MM.1S (cell line): Measurements from ENCODE around the gene OR2T1.
A peak's percentile ranks its signal among the peaks of the same experiment; 100 is the strongest.

Source experiments
- DNase-seq: peaks from one replicate; pipeline ENCODE4 v3.0.0-alpha.2; 2015
- H2AFZ ChIP-seq: fragments of 300-600 bp; sonication (generic); 2 replicates; pipeline ENCODE4 v1.6.0; 2016; ENCODE audit warnings: antibody characterized with exemption, low read length
- H3F3A ChIP-seq: fragments of 300-600 bp; sonication (generic); 2 replicates; pipeline ENCODE4 v1.6.1; 2016; ENCODE audit warnings: mild to moderate bottlenecking, antibody characterized with exemption, low read length, moderate library complexity, mixed read lengths; ENCODE audit not compliant: insufficient read depth
- H3K27ac ChIP-seq: fragments of 300-600 bp; sonication (generic); 2 replicates; pipeline ENCODE4 v1.5.1; 2016; ENCODE audit warnings: mild to moderate bottlenecking, low read length
- H3K27me3 ChIP-seq: fragments of 300-600 bp; sonication (generic); replicated peaks from 2 replicates; pipeline ENCODE4 v1.6.0; 2016; ENCODE audit warnings: low read length; ENCODE audit not compliant: insufficient read depth
- H3K36me3 ChIP-seq: fragments of 300-600 bp; sonication (generic); replicated peaks from 2 replicates; pipeline ENCODE4 v1.6.1; 2016; ENCODE audit warnings: mild to moderate bottlenecking, low read length, mixed read lengths; ENCODE audit not compliant: insufficient read depth
- H3K4me1 ChIP-seq: fragments of 300-600 bp; sonication (generic); 2 replicates; pipeline ENCODE4 v1.6.1; 2016; ENCODE audit warnings: low read length, mixed read lengths
- H3K4me2 ChIP-seq: fragments of 300-600 bp; sonication (generic); 2 replicates; pipeline ENCODE4 v1.6.0; 2016; ENCODE audit warnings: low read depth, low read length
- H3K4me3 ChIP-seq: fragments of 300-600 bp; sonication (generic); 2 replicates; pipeline ENCODE4 v1.5.1; 2016; ENCODE audit warnings: low read length, mixed read lengths
- H3K79me2 ChIP-seq: fragments of 300-600 bp; sonication (generic); 2 replicates; pipeline ENCODE4 v1.6.1; 2016; ENCODE audit warnings: mixed run types, low read length, mixed read lengths
- H3K9ac ChIP-seq: fragments of 300-600 bp; sonication (generic); 2 replicates; pipeline ENCODE4 v1.6.1; 2016; ENCODE audit warnings: low read length, mixed read lengths
- H3K9me2 ChIP-seq: fragments of 300-600 bp; sonication (generic); replicated peaks from 2 replicates; pipeline ENCODE4 v1.6.1; 2016; ENCODE audit warnings: mild to moderate bottlenecking, low read length, mixed read lengths; ENCODE audit not compliant: insufficient read depth
- H3K9me3 ChIP-seq: fragments of 300-600 bp; sonication (generic); replicated peaks from 2 replicates; pipeline ENCODE4 v1.6.1; 2016; ENCODE audit warnings: mild to moderate bottlenecking, low read length, mixed read lengths; ENCODE audit not compliant: insufficient read depth
- H4K20me1 ChIP-seq: fragments of 300-600 bp; sonication (generic); 2 replicates; pipeline ENCODE4 v1.6.1; 2016; ENCODE audit warnings: mild to moderate bottlenecking, low read length, moderate library complexity, mixed read lengths; ENCODE audit not compliant: insufficient read depth
- EZH2 ChIP-seq: fragments of 300-600 bp; sonication (generic); optimal IDR thresholded peaks from 2 replicates; pipeline ENCODE3; 2017; ENCODE audit warnings: low read depth, mild to moderate bottlenecking, antibody characterized with exemption, low read length, mixed read lengths
- EZH2phosphoT487 ChIP-seq: fragments of 300-600 bp; sonication (generic); IDR thresholded peaks from 2 replicates; pipeline ENCODE4 v1.6.1; 2018; ENCODE audit warnings: antibody characterized with exemption, low read length
- TF ChIP-seq, protein P1 (sequence below): fragments of 300-600 bp; sonication (generic); IDR thresholded peaks from 2 replicates; pipeline ENCODE4 v1.5.1; 2016; ENCODE audit warnings: antibody characterized with exemption, low read length, mixed read lengths

Gene OR2T1

DNA sequence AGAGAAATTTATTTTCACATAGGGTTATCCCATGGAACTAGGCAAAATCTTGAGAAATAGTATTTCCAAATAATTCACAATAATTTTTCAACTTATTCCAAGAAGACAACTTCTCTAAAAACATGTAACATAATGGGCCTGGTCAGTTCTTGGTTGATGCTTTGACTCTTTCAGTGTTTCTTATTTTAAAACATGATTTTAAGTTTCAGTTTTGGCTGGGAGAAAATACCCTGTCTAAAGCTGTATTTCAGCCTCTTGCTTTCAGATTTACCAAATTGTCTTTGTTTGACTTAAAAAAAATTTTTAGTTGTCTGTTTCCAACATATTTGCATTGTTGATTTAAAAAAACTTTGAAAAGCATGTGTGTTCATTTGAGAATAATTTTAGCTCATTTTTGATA, 36.2 kb upstream of the OR2T1 start:
- Histone ChIP-seq H3K27me3 (no peaks in the 10 kb centered on the region), H4K20me1 (no peaks in the 10 kb centered on the region), H3K36me3 (no peaks in the 10 kb centered on the region), H3K79me2 (no peaks in the 10 kb centered on the region), H3K27ac (no peak overlapping the region), H3K9ac (no peak overlapping the region), H2AFZ (no peak overlapping the region), H3K4me2 (peak overlapping the region; percentile 15; the same call in 1 of the 2 replicates), H3F3A (no peaks in the 10 kb centered on the region), H3K9me3 (no peaks in the 10 kb centered on the region), H3K9me2 (no peaks in the 10 kb centered on the region), H3K4me1 (no peaks in the 10 kb centered on the region), H3K4me3 (no peak overlapping the region)
- TF ChIP-seq, protein P1, sequence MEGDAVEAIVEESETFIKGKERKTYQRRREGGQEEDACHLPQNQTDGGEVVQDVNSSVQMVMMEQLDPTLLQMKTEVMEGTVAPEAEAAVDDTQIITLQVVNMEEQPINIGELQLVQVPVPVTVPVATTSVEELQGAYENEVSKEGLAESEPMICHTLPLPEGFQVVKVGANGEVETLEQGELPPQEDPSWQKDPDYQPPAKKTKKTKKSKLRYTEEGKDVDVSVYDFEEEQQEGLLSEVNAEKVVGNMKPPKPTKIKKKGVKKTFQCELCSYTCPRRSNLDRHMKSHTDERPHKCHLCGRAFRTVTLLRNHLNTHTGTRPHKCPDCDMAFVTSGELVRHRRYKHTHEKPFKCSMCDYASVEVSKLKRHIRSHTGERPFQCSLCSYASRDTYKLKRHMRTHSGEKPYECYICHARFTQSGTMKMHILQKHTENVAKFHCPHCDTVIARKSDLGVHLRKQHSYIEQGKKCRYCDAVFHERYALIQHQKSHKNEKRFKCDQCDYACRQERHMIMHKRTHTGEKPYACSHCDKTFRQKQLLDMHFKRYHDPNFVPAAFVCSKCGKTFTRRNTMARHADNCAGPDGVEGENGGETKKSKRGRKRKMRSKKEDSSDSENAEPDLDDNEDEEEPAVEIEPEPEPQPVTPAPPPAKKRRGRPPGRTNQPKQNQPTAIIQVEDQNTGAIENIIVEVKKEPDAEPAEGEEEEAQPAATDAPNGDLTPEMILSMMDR: no peak
- TF ChIP-seq EZH2phosphoT487 (no peak), EZH2 (no peak)
- peak; percentile 52 for DNase-seq

DNA sequence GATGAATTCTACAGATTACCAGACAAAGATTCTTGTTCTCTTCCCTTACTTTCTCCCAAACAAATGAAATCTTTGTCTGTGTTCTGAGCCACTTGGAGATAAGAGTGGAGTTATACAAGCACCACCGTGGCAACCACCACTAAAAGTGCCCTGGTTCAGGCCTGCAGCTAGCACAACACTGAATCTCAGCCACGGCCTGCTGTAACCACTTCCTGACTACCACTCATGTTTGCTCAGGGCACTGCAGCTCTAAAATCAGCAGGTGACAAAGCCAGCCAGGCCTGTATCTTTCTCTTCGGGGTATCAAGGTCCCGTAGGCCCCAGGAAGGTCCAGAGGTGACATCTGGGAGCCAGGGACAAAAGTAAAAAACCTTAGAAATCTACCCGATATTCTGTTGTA, 30.5 kb upstream of the OR2T1 start:
- Histone ChIP-seq H3K36me3 (no peaks in the 10 kb centered on the region), H3K9ac (no peak overlapping the region), H3F3A (no peaks in the 10 kb centered on the region), H3K9me3 (no peaks in the 10 kb centered on the region), H3K4me2 (no peak overlapping the region), H3K4me3 (no peak overlapping the region), H3K27ac (no peak overlapping the region), H3K27me3 (no peaks in the 10 kb centered on the region), H4K20me1 (no peaks in the 10 kb centered on the region), H3K4me1 (no peaks in the 10 kb centered on the region), H2AFZ (no peak overlapping the region), H3K79me2 (no peaks in the 10 kb centered on the region), H3K9me2 (no peaks in the 10 kb centered on the region)
- no peak for TF ChIP-seq EZH2phosphoT487
- TF ChIP-seq EZH2: no peak
- TF ChIP-seq, protein P1: no peak
- DNase-seq: peak; percentile 64

DNA sequence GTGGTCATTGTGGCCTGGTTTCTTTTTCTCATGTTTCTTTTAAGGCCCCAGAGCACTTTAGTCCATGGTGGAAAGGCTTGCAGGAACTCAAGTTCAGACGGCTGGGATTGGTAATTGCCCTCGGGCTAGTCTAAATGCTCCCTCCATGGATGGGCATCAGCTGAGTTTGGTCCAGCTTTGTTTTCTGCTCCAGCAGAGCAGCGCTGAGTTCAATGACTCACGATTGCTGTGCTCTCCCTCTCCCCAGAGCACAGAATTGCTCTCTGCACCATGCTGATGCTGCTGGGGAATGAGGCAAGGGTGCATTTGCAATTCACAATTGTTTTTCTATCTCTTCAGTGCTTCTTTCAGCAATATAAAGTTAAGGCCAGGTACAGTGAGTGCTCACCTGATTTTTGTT, 29.1 kb upstream of the OR2T1 start:
- DNase-seq: no peak
- no peak overlapping the region for H3K4me3 ChIP-seq
- H3K79me2 ChIP-seq: no peaks in the 10 kb centered on the region
- no peak for TF ChIP-seq EZH2phosphoT487
- no peak for TF ChIP-seq EZH2
- TF ChIP-seq, protein P1: no peak
- no peaks in the 10 kb centered on the region for H3K4me1 ChIP-seq
- no peaks in the 10 kb centered on the region for H3K9me2 ChIP-seq
- no peaks in the 10 kb centered on the region for H3K9me3 ChIP-seq
- no peak overlapping the region for H3K27ac ChIP-seq
- H3K27me3 ChIP-seq: no peaks in the 10 kb centered on the region
- H4K20me1 ChIP-seq: no peaks in the 10 kb centered on the region
- no peaks in the 10 kb centered on the region for H3F3A ChIP-seq
- no peak overlapping the region for H2AFZ ChIP-seq
- no peaks in the 10 kb centered on the region for H3K36me3 ChIP-seq
- H3K4me2 ChIP-seq: no peak overlapping the region
- H3K9ac ChIP-seq: no peak overlapping the region

DNA sequence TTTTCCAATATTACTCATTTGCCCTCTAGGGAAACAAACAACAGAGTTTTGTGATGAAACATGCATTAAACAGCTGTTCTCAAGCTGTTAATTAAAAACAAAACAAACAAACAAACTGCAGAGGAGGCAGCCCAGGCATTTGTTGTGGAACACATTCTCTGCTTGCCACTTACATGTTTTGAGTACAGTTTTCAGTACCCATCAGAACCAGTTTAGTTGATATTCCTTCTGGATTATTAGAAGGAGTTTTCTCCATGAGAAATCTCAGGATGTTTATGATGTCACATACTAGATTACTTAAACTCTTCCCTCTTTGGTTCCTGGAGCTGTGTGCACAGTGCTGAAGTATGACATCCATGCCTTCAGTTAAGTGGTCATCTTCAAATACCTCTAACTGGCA, 27.4 kb upstream of the OR2T1 start, which contains the start of gene OR2T6:
OR2T6 (plus strand) TSS at position 301 of the 400 bp plus-strand sequence. CDS start 11,863 bp downstream, outside the sequence.
- Histone ChIP-seq H3K36me3 (no peaks in the 10 kb centered on the region), H3K9me2 (no peaks in the 10 kb centered on the region), H3K4me2 (no peak within 1 kb of the TSS), H3F3A (no peaks in the 10 kb centered on the region), H3K27me3 (no peaks in the 10 kb centered on the region), H3K27ac (no peak within 1 kb of the TSS), H4K20me1 (no peaks in the 10 kb centered on the region), H3K9me3 (no peaks in the 10 kb centered on the region), H3K4me1 (no peaks in the 10 kb centered on the region), H2AFZ (no peak within 1 kb of the TSS), H3K4me3 (no peak within 1 kb of the TSS), H3K79me2 (no peaks in the 10 kb centered on the region), H3K9ac (no peak within 1 kb of the TSS)
- TF ChIP-seq, protein P1: no peak
- TF ChIP-seq EZH2phosphoT487 (no peak), EZH2 (no peak)
- DNase-seq: no peak
